ENCODE data around the gene SERPINA10.

The SERPINA10 gene

DNA sequence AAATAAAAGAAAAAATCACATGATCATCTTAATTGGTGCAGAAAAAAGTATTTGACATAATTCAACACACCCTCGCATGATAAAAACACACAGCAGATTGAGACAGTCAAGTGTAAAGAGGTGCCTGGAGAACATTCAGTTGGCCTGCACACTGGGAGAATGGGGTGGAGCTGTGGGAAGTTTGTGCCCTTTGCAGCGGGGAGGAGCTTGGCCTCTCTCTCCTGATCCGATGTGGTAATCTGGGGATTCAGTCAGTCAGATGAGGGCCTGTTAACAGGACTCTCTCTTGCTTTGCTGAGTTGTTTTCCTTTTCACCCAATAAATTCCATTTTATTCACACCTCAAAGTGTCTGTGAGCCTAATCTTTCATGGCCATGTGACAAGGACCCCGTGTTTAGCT lies 24.2 kb upstream of the SERPINA10 start:
- TF ChIP-seq, protein P1, sequence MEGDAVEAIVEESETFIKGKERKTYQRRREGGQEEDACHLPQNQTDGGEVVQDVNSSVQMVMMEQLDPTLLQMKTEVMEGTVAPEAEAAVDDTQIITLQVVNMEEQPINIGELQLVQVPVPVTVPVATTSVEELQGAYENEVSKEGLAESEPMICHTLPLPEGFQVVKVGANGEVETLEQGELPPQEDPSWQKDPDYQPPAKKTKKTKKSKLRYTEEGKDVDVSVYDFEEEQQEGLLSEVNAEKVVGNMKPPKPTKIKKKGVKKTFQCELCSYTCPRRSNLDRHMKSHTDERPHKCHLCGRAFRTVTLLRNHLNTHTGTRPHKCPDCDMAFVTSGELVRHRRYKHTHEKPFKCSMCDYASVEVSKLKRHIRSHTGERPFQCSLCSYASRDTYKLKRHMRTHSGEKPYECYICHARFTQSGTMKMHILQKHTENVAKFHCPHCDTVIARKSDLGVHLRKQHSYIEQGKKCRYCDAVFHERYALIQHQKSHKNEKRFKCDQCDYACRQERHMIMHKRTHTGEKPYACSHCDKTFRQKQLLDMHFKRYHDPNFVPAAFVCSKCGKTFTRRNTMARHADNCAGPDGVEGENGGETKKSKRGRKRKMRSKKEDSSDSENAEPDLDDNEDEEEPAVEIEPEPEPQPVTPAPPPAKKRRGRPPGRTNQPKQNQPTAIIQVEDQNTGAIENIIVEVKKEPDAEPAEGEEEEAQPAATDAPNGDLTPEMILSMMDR (IDR thresholded peaks at IDR 0.05; ENCODE audit: insufficient read depth, low read length, missing control alignments): no peak
- no peak for DNase-seq (ENCODE audit: low read depth, low spot score)
- H3K4me3 ChIP-seq (ENCODE audit: low read depth, low read length): no peak overlapping the region
- ChIA-PET POLR2A (no interaction called here), CTCF (no interaction called here)

DNA sequence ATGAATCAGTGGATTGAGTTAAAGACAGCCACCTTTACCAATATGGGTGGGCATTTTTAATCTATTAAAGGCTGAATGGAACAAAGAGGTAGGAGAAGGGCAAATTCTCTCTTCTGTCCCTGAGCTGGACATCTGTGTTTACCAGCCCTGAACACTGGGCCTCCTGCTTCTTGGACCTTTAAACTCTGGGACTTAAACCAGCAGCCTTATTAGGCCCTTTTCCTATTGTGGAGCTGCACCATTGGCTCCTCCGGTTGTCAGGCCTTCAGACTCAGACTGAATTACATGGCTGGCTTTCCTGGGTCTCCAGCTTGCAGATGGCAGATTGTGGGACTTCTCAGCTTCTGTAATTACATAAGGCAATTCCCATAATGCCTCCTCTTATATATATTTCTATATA lies 23.6 kb upstream of the SERPINA10 start:
- H3K4me3 ChIP-seq (ENCODE audit: low read depth, low read length): no peak overlapping the region
- TF ChIP-seq, protein P1 (IDR thresholded peaks at IDR 0.05; ENCODE audit: insufficient read depth, low read length, missing control alignments): no peak
- CTCF ChIA-PET: interaction anchor here (1.6 kb wide), 1 partner anchor 9 kb away, joined by 7 read pairs; no protein-coding TSS in a partner anchor
- POLR2A ChIA-PET: no interaction called here
- no peak for DNase-seq (ENCODE audit: low read depth, low spot score)

DNA sequence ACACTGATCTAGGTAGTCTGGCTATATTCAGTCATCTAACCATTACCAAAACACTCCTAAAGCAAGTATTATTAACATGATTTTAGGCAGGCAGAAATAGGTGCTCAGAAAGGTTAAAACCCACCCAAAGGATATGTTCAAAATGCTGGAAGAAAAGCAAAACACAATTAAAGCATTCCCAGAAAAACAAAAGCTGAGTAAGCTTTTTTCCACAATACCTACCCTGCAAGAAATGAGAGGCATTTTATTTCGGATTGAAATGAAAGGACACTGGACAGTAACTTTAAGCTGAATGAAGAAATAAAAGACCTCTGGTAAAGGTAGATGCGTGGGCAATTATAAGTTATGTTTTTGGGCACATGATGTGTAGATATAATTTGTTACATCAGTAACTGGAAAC lies 21.8 kb upstream of the SERPINA10 start:
- CTCF ChIA-PET: no interaction called here
- no peak overlapping the region for H3K4me3 ChIP-seq (ENCODE audit: low read depth, low read length)
- POLR2A ChIA-PET: no interaction called here
- TF ChIP-seq, protein P1 (IDR thresholded peaks at IDR 0.05; ENCODE audit: insufficient read depth, low read length, missing control alignments): no peak
- DNase-seq (ENCODE audit: low read depth, low spot score): no peak

DNA sequence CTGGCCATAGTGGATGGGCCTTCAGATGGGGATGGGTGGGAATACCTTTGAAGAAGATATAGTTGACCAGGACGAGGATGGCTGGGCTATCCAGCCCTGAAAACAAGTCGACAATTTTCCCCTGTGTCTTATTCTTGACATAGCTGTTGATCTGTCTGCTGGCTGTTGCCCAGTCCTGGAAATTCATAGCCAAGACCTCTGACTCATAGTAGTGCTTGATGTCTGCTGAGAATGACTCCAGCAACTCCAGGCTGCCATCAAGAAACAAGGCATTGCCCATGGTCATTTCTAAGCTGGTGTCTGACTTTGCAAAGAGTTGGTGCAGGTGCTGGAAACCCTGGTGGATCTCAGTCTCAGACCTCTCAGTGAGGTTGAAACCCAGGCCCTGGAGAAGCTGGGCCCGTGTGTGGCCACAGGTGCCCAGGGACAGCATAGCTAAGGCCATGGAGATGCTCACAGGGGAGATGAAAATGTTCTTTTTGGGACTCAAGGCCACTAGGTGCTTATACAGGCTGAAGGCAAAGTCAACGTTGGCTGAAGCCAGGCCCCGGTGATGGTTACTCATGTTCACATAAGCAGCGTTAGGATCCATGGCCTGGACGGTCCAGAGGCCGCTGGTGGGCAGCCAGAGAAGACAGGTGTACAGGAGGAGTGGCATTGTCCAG lies 21.1 kb upstream of the SERPINA10 start:
- CTCF ChIA-PET: no interaction called here
- DNase-seq (ENCODE audit: low read depth, low spot score): no peak
- no peak overlapping the region for H3K4me3 ChIP-seq (ENCODE audit: low read depth, low read length)
- TF ChIP-seq, protein P1 (IDR thresholded peaks at IDR 0.05; ENCODE audit: insufficient read depth, low read length, missing control alignments): no peak
- POLR2A ChIA-PET: no interaction called here

DNA sequence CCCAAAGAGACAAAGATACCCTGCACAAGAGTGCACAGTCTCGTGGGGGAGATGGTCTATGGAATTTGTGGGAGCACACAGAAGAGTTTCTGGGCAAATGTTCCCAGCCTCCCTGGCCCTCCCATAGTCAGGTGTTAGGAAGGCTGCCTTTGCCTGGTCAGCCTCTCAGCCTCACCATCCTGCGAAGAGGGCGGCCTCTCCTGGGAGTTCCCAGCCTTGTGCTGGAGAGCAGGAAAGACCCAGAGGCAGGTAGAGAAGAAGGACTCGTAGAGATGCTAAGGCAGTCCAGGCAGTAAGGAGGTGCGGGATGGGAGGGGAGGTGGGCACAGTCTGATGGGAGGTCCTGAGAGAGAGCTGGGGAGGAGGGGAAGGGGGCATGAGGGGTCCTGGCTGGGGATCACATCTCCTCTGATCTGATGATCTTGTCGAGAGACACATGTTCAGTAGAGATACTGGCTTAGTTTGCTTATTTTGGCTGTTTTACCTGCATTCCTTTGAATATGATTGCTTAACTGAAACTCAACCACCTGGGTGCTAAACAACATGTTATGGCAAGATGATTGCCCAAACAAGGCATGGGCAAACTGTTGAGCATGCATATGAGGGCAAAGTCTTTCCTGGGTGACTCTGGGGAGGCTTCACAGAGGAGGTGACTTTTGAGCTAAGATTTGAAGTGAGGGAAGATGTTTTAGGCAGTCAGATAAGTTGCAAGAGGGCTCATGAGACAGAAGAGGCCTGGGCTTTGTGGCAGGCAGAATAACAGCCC lies 19.6 kb upstream of the SERPINA10 start:
- TF ChIP-seq, protein P1 (IDR thresholded peaks at IDR 0.05; ENCODE audit: insufficient read depth, low read length, missing control alignments): no peak
- H3K4me3 ChIP-seq (ENCODE audit: low read depth, low read length): no peak overlapping the region
- POLR2A ChIA-PET: no interaction called here
- CTCF ChIA-PET: no interaction called here
- no peak for DNase-seq (ENCODE audit: low read depth, low spot score)

DNA sequence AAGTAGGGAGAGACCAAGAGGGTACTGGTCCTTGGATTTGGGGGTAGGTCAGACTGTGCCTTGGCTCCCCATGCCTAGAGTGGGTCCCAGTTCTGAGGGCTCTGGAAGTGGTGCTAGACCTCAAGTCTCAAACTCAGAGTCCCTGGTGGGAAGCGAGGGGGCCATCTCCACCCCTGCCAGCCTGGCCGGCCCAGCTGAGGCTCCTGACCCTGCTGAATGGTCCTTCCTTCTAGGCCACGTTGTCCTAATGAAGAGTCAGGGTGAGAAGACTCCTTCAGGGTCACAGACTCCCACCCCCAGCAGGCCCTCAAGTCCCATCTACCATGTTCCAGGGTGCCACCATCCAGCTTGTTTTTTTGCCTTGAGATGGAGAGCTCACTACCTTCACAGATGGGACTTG lies 17.2 kb upstream of the SERPINA10 start:
- no peak for DNase-seq (ENCODE audit: low read depth, low spot score)
- TF ChIP-seq, protein P1 (IDR thresholded peaks at IDR 0.05; ENCODE audit: insufficient read depth, low read length, missing control alignments): no peak
- no peak overlapping the region for H3K4me3 ChIP-seq (ENCODE audit: low read depth, low read length)
- ChIA-PET POLR2A (no interaction called here), CTCF (interaction anchor here (1.1 kb wide), 1 partner anchor 174 kb away, joined by 4 read pairs; no protein-coding TSS in a partner anchor)
